ENCODE data around the gene TRABD2A.

Gene TRABD2A

DNA sequence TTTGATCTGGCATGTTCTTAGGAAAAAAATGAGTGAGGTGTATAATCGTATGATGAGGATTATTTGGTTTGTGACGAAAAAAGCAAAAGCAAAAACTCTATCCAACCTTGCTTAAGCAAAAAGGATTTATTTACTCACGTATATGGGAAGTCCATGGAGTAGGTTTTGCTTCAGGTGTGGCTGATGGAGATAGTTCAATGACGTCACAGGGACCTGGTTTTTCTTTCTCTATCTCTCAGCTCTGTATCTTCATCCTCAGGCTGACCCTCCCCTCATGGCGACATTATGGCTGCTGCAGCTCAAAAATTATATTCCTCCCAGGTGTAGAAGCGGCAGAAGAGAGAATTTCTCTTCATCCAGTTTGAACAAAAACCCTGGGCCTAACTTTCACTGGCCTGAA lies 33.5 kb upstream of the TRABD2A start:
- TF ChIP-seq POLR2A (IDR thresholded peaks at IDR 0.05; ENCODE audit: low read depth, low read length) (no peak), TAF1 (IDR thresholded peaks at IDR 0.05; ENCODE audit: low read depth, low read length) (no peak), PAX5 (IDR thresholded peaks at IDR 0.05; ENCODE audit: insufficient read depth, low read length, severe bottlenecking) (no peak)
- DNase-seq (ENCODE audit: insufficient read length, low spot score) (no peak), FAIRE-seq (no peak)

DNA sequence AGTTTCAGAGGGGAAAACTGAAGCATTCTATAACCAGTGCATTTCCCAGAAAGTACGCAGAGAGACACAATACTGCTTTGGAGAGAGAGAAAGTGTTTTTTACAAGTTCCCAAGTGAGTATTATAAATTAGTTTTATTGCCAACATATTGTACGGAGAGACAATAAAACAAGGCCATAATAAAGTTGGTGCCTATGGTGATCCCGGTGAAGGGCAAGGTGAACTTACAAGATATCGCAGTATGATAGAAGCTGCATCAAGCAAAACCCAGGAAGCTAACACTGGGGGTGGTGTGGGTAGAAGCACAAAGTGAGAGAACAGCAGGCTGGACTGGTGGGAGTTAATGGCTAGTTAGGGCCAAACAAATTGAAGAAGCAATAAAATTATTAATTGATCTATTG lies 32.1 kb upstream of the TRABD2A start:
- no peak for DNase-seq (ENCODE audit: insufficient read length, low spot score)
- FAIRE-seq = no peak
- TF ChIP-seq SPI1 (IDR thresholded peaks at IDR 0.05; ENCODE audit: low read depth, low read length) (no peak), PAX5 (IDR thresholded peaks at IDR 0.05; ENCODE audit: insufficient read depth, low read length, severe bottlenecking) (no peak), POLR2AphosphoS5 (IDR thresholded peaks at IDR 0.05; ENCODE audit: low read depth, low read length) (no peak), POLR2A (IDR thresholded peaks at IDR 0.05; ENCODE audit: low read depth, low read length) (no peak), POU2F2 (IDR thresholded peaks at IDR 0.05; ENCODE audit: low read depth, low read length) (no peak), TAF1 (IDR thresholded peaks at IDR 0.05; ENCODE audit: low read depth, low read length) (no peak)

DNA sequence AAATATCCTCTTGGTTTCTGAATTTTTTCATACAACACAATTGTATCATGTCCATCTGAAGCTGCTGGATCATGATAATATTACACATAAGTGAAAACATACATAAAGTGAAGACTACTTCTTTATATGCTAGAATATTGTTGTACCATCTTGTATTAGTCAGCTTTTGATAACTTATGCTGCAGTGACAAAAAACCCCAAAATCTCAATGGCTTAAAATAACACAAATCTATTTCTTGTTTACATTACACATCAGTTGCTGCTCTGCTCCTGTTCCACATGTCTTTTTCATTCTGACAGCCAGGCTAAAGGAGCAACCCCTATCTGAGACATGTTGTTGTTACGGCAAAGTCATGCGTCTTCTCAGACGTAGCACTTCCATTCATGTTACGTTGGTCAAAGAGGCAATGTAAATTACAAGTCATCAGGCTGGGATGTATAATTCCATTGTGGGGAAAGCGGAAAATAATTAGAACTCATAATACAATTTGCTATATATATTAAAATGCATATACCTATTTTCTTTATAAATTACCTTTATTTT lies 30.3 kb upstream of the TRABD2A start:
- DNase-seq (ENCODE audit: insufficient read length, low spot score) (no peak), FAIRE-seq (no peak)
- TF ChIP-seq PAX5 (IDR thresholded peaks at IDR 0.05; ENCODE audit: insufficient read depth, low read length, severe bottlenecking) = no peak
- TF ChIP-seq POLR2AphosphoS5 (IDR thresholded peaks at IDR 0.05; ENCODE audit: low read depth, low read length) = no peak
- TF ChIP-seq POLR2A (IDR thresholded peaks at IDR 0.05; ENCODE audit: low read depth, low read length) = no peak

DNA sequence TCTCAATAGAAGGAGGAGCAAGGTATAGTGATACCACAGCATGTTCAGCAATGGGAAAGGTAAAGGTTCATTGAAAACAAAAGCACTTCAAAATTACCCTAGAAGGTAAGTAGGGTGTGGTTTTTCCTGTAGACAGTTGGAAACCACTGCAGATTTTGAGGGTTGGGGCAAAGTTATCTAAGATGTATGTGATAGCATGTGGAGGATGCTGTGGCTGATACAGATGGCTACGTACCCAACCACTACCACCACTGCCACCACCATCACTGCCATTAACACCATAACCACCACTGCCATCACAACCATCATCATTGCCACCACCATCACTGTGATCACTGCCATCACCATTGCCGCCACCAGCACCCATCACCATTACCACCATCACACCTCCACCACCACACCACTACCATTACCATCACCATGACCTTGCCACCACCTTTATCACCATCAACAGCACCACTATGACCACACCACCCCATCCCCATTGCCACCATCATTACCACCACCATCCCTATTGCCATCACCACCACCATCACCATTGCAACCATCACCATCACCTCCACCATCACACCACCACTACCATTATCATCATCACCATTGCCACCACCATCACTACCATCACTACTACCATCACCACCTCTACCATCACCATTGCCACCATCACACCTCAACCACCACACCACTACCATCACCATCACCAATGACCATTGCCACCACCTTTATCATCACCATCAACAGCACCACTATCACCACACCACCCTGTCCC lies 28.2 kb upstream of the TRABD2A start:
- no peak for TF ChIP-seq POLR2AphosphoS5 (IDR thresholded peaks at IDR 0.05; ENCODE audit: low read depth, low read length)
- no peak for TF ChIP-seq TAF1 (IDR thresholded peaks at IDR 0.05; ENCODE audit: low read depth, low read length)
- no peak for TF ChIP-seq SPI1 (IDR thresholded peaks at IDR 0.05; ENCODE audit: low read depth, low read length)
- TF ChIP-seq PAX5 (IDR thresholded peaks at IDR 0.05; ENCODE audit: insufficient read depth, low read length, severe bottlenecking) = no peak
- no peak for TF ChIP-seq POLR2A (IDR thresholded peaks at IDR 0.05; ENCODE audit: low read depth, low read length)
- no peak for TF ChIP-seq POU2F2 (IDR thresholded peaks at IDR 0.05; ENCODE audit: low read depth, low read length)
- DNase-seq (ENCODE audit: insufficient read length, low spot score) = no peak
- FAIRE-seq = peak; percentile 92

- TF ChIP-seq SPI1 (IDR thresholded peaks at IDR 0.05; ENCODE audit: low read depth, low read length) (peak; percentile 89), POU2F2 (IDR thresholded peaks at IDR 0.05; ENCODE audit: low read depth, low read length) (no peak), POLR2A (IDR thresholded peaks at IDR 0.05; ENCODE audit: low read depth, low read length) (peak; percentile 34; the same call in 1 of the 2 replicates), PAX5 (IDR thresholded peaks at IDR 0.05; ENCODE audit: insufficient read depth, low read length, severe bottlenecking) (no peak), POLR2AphosphoS5 (IDR thresholded peaks at IDR 0.05; ENCODE audit: low read depth, low read length) (peak; percentile 70), TAF1 (IDR thresholded peaks at IDR 0.05; ENCODE audit: low read depth, low read length) (0 out of 2 replicates have a peak, but pooled peaks have one; percentile 26)
- no peak for DNase-seq (ENCODE audit: insufficient read length, low spot score)
- peak; percentile 74 for FAIRE-seq
These were observed 26.2 kb upstream of the TRABD2A start for GRCh38 chr2:84906900-84907714.

DNA sequence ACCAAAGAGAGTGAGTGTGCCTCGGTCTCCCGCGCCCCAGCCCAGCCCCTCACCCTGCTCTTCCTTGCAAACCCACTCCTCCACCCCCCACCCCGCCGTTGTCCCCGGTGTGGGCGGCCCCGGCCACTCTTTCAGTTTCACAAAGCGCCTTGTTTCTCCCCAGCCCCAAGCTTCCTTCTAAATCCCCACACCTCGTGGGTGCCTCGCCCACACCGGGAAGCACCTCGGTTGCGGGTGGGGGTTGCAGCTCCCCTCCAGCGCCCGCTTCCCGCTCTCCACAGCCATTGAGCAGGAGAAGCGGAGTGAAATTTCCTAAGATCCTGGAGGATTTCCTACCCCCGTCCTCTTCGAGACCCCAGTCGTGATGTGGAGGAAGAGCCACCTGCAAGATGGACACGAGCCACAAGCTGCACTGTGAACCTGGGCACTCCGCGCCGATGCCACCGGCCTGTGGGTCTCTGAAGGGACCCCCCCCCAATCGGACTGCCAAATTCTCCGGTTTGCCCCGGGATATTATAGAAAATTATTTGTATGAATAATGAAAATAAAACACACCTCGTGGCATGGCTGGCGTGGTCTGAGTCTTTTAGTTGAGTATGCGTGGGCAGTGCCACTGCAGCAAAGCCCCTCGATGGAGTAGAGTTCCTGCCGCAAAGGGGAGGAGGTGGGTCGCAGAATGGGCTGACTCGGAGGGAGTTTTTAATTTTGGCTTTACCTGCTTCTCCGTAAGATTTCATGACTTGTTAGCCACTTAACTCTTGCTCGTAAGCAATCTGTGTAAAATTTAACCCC lies 25.4 kb upstream of the TRABD2A start:
- DNase-seq (ENCODE audit: insufficient read length, low spot score) = no peak
- no peak for FAIRE-seq
- no peak for TF ChIP-seq SPI1 (IDR thresholded peaks at IDR 0.05; ENCODE audit: low read depth, low read length)
- TF ChIP-seq POLR2AphosphoS5 (IDR thresholded peaks at IDR 0.05; ENCODE audit: low read depth, low read length) = no peak
- no peak for TF ChIP-seq POLR2A (IDR thresholded peaks at IDR 0.05; ENCODE audit: low read depth, low read length)
- TF ChIP-seq POU2F2 (IDR thresholded peaks at IDR 0.05; ENCODE audit: low read depth, low read length) = no peak
- no peak for TF ChIP-seq PAX5 (IDR thresholded peaks at IDR 0.05; ENCODE audit: insufficient read depth, low read length, severe bottlenecking)
- TF ChIP-seq TAF1 (IDR thresholded peaks at IDR 0.05; ENCODE audit: low read depth, low read length) = no peak

DNA sequence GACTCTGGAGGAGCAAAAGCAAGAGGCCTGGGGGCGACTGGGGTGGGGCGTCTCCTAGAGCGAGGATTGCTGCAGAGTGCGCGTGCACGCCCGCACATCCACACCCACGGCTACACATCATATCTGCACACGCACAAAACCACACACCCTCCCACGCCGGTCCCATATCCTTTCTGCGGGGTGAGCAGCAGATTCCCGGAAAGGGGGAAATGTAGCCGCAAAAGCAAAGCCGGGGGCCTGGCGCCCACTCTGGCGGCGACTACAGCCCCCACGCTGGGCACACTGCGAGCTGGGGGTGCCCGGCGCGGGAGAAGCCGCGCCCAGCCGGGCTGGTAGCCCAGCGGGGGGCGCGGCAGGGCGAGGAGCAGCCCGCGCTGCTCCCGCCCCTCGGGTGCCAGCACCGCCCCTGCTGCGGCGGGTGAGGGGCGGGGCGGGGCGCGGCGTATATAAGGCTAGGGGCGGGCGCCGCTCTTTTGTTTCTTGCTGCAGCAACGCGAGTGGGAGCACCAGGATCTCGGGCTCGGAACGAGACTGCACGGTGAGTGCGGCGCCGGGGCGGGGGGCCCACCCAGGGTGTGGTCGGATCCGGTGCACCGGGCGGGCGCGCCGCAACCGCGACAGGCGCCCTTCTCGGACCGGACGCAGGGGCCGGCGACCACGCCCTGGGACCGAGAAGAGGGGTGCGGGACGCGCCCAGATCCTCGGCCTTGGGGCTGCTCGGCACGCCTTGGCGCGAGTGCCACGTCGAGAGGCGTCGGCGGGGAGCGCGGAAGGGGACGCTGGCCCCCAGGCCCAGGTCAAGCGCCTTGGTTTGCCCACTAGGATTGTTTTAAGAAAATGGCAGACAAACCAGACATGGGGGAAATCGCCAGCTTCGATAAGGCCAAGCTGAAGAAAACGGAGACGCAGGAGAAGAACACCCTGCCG lies 24.6 kb upstream of the TRABD2A start, which contains the start of gene TMSB10:
Gene TMSB10 (plus strand): TSS at position 476 of the 927 bp plus-strand sequence.
- DNase-seq (ENCODE audit: insufficient read length, low spot score) (peak; percentile 81), FAIRE-seq (peak; percentile 90)
- TF ChIP-seq PAX5 (IDR thresholded peaks at IDR 0.05; ENCODE audit: insufficient read depth, low read length, severe bottlenecking) (no peak), POLR2AphosphoS5 (IDR thresholded peaks at IDR 0.05; ENCODE audit: low read depth, low read length) (peak; percentile 91), POLR2A (IDR thresholded peaks at IDR 0.05; ENCODE audit: low read depth, low read length) (peak; percentile 90), SPI1 (IDR thresholded peaks at IDR 0.05; ENCODE audit: low read depth, low read length) (no peak), POU2F2 (IDR thresholded peaks at IDR 0.05; ENCODE audit: low read depth, low read length) (peak; percentile 70), TAF1 (IDR thresholded peaks at IDR 0.05; ENCODE audit: low read depth, low read length) (peak; percentile 74; the same call in 1 of the 2 replicates)

GRCh38 chr2:84904717-84905174 lies 23.9 kb upstream of the TRABD2A start:
- FAIRE-seq = peak; percentile 13
- no peak for DNase-seq (ENCODE audit: insufficient read length, low spot score)
- TF ChIP-seq SPI1 (IDR thresholded peaks at IDR 0.05; ENCODE audit: low read depth, low read length) = no peak
- no peak for TF ChIP-seq PAX5 (IDR thresholded peaks at IDR 0.05; ENCODE audit: insufficient read depth, low read length, severe bottlenecking)
- no peak for TF ChIP-seq TAF1 (IDR thresholded peaks at IDR 0.05; ENCODE audit: low read depth, low read length)
- TF ChIP-seq POLR2AphosphoS5 (IDR thresholded peaks at IDR 0.05; ENCODE audit: low read depth, low read length) = no peak
- no peak for TF ChIP-seq POU2F2 (IDR thresholded peaks at IDR 0.05; ENCODE audit: low read depth, low read length)
- TF ChIP-seq POLR2A (IDR thresholded peaks at IDR 0.05; ENCODE audit: low read depth, low read length) = no peak

Data from GM12891 (cell line).